C4-2B (cell line): ENCODE results near the gene ATXN7L1.

Experiments used
- ZFX ChIP-seq: fragments of 450-650 bp; IDR thresholded peaks from 2 replicates; pipeline ENCODE4 v1.6.1; 2017
- TF ChIP-seq, protein P1 (sequence below): fragments of 450-650 bp; conservative IDR thresholded peaks from 2 replicates; pipeline ENCODE4 v1.5.1; 2017; ENCODE audit warnings: mild to moderate bottlenecking

DNA sequence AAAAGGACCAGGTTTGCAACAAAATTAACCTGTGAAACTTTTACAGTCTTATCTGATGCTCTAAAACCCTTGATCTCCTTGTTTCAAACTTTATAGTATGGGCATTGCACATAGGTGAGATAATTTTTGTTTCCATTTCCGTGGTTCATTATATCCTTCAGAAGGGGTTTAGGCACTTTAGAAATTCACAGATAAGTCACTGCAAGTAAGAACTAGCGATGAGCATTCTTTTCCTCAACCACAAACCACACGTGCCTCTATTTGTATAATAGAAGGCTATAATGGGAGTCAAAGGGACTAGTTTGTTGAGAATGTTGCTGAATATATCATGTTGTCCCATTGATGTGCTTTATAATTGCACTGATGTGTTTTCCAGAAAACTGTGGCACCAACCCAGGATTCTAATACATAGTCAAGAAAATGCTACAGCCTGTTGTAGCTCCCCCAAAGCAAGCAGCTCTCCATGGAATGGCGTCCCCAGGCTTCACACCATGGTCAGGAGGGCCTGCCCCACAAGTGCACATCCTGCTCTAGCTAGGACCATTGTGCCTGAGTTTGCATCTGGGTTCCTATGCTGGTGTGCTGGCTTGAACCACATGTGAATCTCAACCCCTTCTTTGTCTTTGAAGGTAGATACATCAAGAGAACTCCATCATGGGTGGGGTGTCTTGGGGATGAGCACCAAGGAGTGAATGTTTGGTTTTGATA, 14.0 kb upstream of the ATXN7L1 start:
- TF ChIP-seq, protein P1, sequence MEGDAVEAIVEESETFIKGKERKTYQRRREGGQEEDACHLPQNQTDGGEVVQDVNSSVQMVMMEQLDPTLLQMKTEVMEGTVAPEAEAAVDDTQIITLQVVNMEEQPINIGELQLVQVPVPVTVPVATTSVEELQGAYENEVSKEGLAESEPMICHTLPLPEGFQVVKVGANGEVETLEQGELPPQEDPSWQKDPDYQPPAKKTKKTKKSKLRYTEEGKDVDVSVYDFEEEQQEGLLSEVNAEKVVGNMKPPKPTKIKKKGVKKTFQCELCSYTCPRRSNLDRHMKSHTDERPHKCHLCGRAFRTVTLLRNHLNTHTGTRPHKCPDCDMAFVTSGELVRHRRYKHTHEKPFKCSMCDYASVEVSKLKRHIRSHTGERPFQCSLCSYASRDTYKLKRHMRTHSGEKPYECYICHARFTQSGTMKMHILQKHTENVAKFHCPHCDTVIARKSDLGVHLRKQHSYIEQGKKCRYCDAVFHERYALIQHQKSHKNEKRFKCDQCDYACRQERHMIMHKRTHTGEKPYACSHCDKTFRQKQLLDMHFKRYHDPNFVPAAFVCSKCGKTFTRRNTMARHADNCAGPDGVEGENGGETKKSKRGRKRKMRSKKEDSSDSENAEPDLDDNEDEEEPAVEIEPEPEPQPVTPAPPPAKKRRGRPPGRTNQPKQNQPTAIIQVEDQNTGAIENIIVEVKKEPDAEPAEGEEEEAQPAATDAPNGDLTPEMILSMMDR: no peak
- no peak for TF ChIP-seq ZFX
